Measurements from ENCODE around the gene SYMPK. TPM values are rescaled to one million over a fixed set of nuclear protein-coding genes. Genes with fewer than 3 reads are reported as not detected.

SYMPK gene
- total RNA-seq, 2 experiments from 2014 or later: 63.3 to 65.0 TPM

DNA sequence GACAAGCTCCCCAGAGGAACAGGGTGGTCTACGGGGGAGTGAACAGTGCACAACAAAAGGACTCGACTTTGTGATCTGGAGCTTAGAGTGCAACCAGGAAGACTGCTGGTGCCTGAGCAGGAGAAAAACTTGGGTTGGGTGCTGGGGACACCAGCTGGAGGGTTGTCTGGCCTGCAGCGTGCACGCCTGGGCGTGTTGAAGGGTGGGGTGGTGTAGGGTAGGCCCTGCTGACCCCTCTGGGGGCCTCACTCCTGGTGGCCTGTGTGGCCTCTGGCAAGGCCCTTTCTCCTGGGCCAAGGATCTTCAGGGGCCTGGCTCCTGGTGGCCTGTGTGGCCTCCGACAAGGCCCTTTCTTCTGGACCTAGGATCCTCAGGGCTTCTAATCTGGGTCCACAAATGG, 43.2 kb downstream of the SYMPK start:
- peaks cover 4% of the 10 kb centered on the region for H3K27me3 Mint-ChIP-seq
- H3K36me3 ChIP-seq (ENCODE audit: insufficient read depth, low read length): peaks cover 30% of the 10 kb centered on the region
- ChIA-PET POLR2A (interaction anchor here (1.1 to 1.2 kb wide), 2 partner anchors 44 to 50 kb away, joined by 3 read pairs; no protein-coding TSS in a partner anchor), CTCF (interaction anchor here (0.6 kb wide), 1 partner anchor 776 kb away, joined by 3 read pairs; no protein-coding TSS in a partner anchor)
- H3K36me3 Mint-ChIP-seq (ENCODE audit: low read depth): peaks cover 18% of the 10 kb centered on the region
- DNase-seq (no peak), ATAC-seq (ENCODE audit: poor library complexity) (no peak)
- peaks cover 0 to 3% of the 10 kb centered on the region in 2 experiments for H3K27me3 ChIP-seq (ENCODE audit: control insufficient read depth in 1 of 2, insufficient read depth in 2 of 2, low read length in 2 of 2)
- no peak overlapping the region for H3K27ac ChIP-seq (ENCODE audit: low read depth in 1 of 2, low read length in 2 of 2)
- H3K9me3 Mint-ChIP-seq: no peaks in the 10 kb centered on the region
- no peaks in the 10 kb centered on the region for H3K9me3 ChIP-seq (ENCODE audit: control insufficient read depth in 1 of 2, insufficient read depth in 1 of 2, low read length in 2 of 2)
- H3K4me1 Mint-ChIP-seq (ENCODE audit: low read depth): peaks cover 6% of the 10 kb centered on the region
- intact Hi-C loops (cut with DNase I, micrococcal nuclease): loop anchor here in 1 of 2 experiments (5.0 kb wide), 2 partner anchors 43 to 198 kb away; partner anchors contain the start of genes FOXA3 and SYMPK
- no peak overlapping the region for H3K27ac Mint-ChIP-seq
- peaks cover 23% of the 10 kb centered on the region for H3K4me1 ChIP-seq (ENCODE audit: insufficient read depth, low read length)
- TF ChIP-seq, protein P1, sequence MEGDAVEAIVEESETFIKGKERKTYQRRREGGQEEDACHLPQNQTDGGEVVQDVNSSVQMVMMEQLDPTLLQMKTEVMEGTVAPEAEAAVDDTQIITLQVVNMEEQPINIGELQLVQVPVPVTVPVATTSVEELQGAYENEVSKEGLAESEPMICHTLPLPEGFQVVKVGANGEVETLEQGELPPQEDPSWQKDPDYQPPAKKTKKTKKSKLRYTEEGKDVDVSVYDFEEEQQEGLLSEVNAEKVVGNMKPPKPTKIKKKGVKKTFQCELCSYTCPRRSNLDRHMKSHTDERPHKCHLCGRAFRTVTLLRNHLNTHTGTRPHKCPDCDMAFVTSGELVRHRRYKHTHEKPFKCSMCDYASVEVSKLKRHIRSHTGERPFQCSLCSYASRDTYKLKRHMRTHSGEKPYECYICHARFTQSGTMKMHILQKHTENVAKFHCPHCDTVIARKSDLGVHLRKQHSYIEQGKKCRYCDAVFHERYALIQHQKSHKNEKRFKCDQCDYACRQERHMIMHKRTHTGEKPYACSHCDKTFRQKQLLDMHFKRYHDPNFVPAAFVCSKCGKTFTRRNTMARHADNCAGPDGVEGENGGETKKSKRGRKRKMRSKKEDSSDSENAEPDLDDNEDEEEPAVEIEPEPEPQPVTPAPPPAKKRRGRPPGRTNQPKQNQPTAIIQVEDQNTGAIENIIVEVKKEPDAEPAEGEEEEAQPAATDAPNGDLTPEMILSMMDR (IDR thresholded peaks at IDR 0.05): no peak
- H3K4me3 Mint-ChIP-seq: no peak overlapping the region
- no peak overlapping the region for H3K4me3 ChIP-seq (ENCODE audit: low read length)

DNA sequence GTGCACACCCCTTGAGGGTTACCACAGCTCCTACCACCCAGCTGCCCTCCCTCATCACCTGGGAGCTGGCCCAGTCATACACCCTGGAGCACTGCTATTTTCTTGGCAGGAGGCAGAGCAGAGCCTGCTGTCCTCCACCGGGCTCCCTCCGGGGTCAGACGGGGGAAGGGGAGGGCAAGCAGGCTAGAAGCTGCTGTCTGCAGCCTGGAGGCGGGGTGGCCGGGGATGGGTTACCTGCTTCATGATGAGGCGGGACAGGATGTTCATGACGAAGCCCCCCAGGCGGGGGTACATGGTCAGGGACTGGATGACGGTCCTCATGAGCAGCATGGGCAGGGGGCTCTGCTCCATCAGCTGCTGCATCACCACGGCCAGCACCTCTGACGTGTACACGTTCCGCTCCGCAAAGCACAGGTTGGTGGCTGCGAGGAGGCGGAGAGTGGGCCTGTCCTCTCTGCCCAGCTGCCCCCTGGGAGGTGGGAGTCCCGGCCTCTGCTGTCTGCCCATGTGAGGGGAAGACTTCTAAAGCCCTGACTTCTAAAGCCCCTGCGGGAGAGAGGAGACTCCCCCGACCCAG, 45.1 kb downstream of the SYMPK start:
- intact Hi-C loops (cut with DNase I, micrococcal nuclease): loop anchor here (1.0 to 5.0 kb wide), 5 partner anchors 44 to 199 kb away; partner anchors contain the start of genes FOXA3 (in 1 of the 2) and SYMPK (in 1 of the 2)
- Histone ChIP-seq H3K27me3 (ENCODE audit: control insufficient read depth in 1 of 2, insufficient read depth in 2 of 2, low read length in 2 of 2) (peaks cover 7 to 13% of the 10 kb centered on the region in 2 experiments), H3K4me1 (ENCODE audit: insufficient read depth, low read length) (peaks cover 25% of the 10 kb centered on the region), H3K36me3 (ENCODE audit: insufficient read depth, low read length) (peaks cover 23% of the 10 kb centered on the region), H3K9me3 (ENCODE audit: control insufficient read depth in 1 of 2, insufficient read depth in 1 of 2, low read length in 2 of 2) (no peaks in the 10 kb centered on the region), H3K4me3 (ENCODE audit: low read length) (no peak overlapping the region), H3K27ac (ENCODE audit: low read depth in 1 of 2, low read length in 2 of 2) (no peak overlapping the region)
- Mint-ChIP-seq H3K27ac (no peak overlapping the region), H3K4me1 (ENCODE audit: low read depth) (peaks cover 6% of the 10 kb centered on the region), H3K4me3 (no peak overlapping the region), H3K27me3 (peaks cover 18% of the 10 kb centered on the region), H3K36me3 (ENCODE audit: low read depth) (peaks cover 12% of the 10 kb centered on the region), H3K9me3 (no peaks in the 10 kb centered on the region)
- no peak for ATAC-seq (ENCODE audit: poor library complexity)
- TF ChIP-seq, protein P1 (IDR thresholded peaks at IDR 0.05): no peak
- POLR2A ChIA-PET: interaction anchor here (0.6 to 1.4 kb wide), 3 partner anchors 21 to 85 kb away, joined by 3 to 8 read pairs (median 4); partner anchors contain the start of genes MYPOP and SIX5
- CTCF ChIA-PET: interaction anchor here (1.3 to 2.6 kb wide), 9 partner anchors 10 to 65 kb away, joined by 3 to 27 read pairs (median 8); partner anchors contain the start of genes DMWD and SIX5
- DNase-seq: peak in 2 of 14 experiments; percentile 21 to 50

DNA sequence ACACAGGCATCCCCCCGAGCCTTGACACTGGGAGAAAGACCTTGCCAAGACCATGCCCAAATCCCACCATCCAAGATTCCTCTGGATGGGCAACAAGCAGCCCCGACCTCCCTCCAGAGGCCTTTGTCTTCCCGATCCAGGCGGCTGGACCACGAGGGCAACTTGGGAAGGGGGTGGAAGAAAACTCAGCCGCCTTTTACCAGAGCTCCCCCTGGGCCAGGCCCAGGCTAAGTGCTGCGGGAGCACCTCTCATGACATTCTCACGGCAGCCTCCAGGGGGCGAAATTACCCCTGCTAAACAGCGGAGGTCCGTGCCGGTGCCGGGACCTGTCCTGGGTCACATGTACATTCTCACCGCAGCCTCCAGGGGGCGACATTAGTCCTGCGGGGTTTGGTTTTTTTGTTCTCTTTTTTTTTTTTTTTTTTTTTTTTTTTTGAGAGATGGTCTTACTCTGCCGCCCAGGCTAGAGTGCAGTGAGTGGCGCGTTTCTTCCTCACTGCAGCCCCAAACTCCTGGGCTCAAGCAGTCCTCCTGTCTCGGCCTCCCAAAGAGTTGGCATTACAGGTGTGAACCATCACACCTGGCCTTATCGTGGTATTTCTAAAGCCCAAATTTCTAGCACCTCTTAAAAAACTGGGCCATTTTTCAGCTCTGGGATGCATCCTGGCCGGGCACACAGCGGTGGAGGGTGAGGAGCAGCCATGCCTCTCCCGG, 45.8 kb downstream of the SYMPK start:
- peaks cover 17% of the 10 kb centered on the region for H3K36me3 ChIP-seq (ENCODE audit: insufficient read depth, low read length)
- TF ChIP-seq, protein P1 (IDR thresholded peaks at IDR 0.05): peak; percentile 100
- Mint-ChIP-seq H3K36me3 (ENCODE audit: low read depth) (peaks cover 12% of the 10 kb centered on the region), H3K4me3 (no peak overlapping the region), H3K27me3 (peaks cover 25% of the 10 kb centered on the region), H3K4me1 (ENCODE audit: low read depth) (peaks cover 6% of the 10 kb centered on the region), H3K9me3 (no peaks in the 10 kb centered on the region), H3K27ac (no peak overlapping the region)
- no peak overlapping the region for H3K4me3 ChIP-seq (ENCODE audit: low read length)
- H3K27ac ChIP-seq (ENCODE audit: low read depth in 1 of 2, low read length in 2 of 2): no peak overlapping the region
- peak; percentile 92 to 98 (median 96) for DNase-seq
- ChIA-PET POLR2A (interaction anchor here (0.6 to 1.4 kb wide), 3 partner anchors 21 to 86 kb away, joined by 3 to 8 read pairs (median 5); partner anchors contain the start of genes MYPOP and SYMPK), CTCF (interaction anchor here (0.6 to 2.6 kb wide), 31 partner anchors 9 to 1174 kb away, joined by 3 to 27 read pairs (median 4); partner anchors contain the start of genes CCDC61, DMWD, FOXA3 and IRF2BP1)
- intact Hi-C loops (cut with DNase I, micrococcal nuclease): loop anchor here (1.0 to 5.0 kb wide), 5 partner anchors 45 to 200 kb away; partner anchors contain the start of genes FOXA3 (in 1 of the 2) and SYMPK (in 1 of the 2)
- peaks cover 25% of the 10 kb centered on the region for H3K4me1 ChIP-seq (ENCODE audit: insufficient read depth, low read length)
- no peaks in the 10 kb centered on the region for H3K9me3 ChIP-seq (ENCODE audit: control insufficient read depth in 1 of 2, insufficient read depth in 1 of 2, low read length in 2 of 2)
- peak; percentile 100 for ATAC-seq (ENCODE audit: poor library complexity)
- peaks cover 7 to 13% of the 10 kb centered on the region in 2 experiments for H3K27me3 ChIP-seq (ENCODE audit: control insufficient read depth in 1 of 2, insufficient read depth in 2 of 2, low read length in 2 of 2)
